Measurements from ENCODE around the gene OR52H1. TPM values are rescaled to one million over a fixed set of nuclear protein-coding genes. Genes with fewer than 3 reads are reported as not detected.
"Not testable (repeated sequence)": the region's sequence is repeated elsewhere in the genome, so short reads cannot be mapped to it uniquely, and the experiment has no call there.

The OR52H1 gene
- total and polyA plus RNA-seq, 2 donors (not counting 3 experiments of a cell fraction or from before 2014, with no cell fraction given): 0.33 TPM; not detected in 1

GRCh38 chr11:5591613-5592012, 43.3 kb upstream of the OR52H1 start:
- H3K9me3 ChIP-seq (replicated peaks; ENCODE audit: control insufficient read depth, insufficient read depth, low read length): no peaks in the 10 kb centered on the region
- H3K79me2 ChIP-seq (ENCODE audit: control insufficient read depth, insufficient read depth, low read length): no peaks in the 10 kb centered on the region
- TF ChIP-seq EZH2 (IDR thresholded peaks at IDR 0.05; ENCODE audit: borderline replicate concordance, low read depth, low read length, severe bottlenecking) (no peak), MAX (IDR thresholded peaks at IDR 0.05; ENCODE audit: insufficient read depth, insufficient read length) (no peak), CTCF (IDR thresholded peaks at IDR 0.05; ENCODE audit: extremely low read depth in 1 of 2, insufficient read depth in 1 of 2, low read depth in 1 of 2, low read length in 2 of 2) (no peak), GATA2 (IDR thresholded peaks at IDR 0.05; ENCODE audit: insufficient read depth, insufficient read length, low read depth, low read length) (no peak), POLR2AphosphoS5 (IDR thresholded peaks at IDR 0.05; ENCODE audit: insufficient read depth, low read depth, low read length) (no peak), POLR2A (IDR thresholded peaks at IDR 0.05; ENCODE audit: low read depth, low read length) (no peak), JUN (IDR thresholded peaks at IDR 0.05; ENCODE audit: borderline replicate concordance, insufficient read depth, insufficient read length, low read depth) (no peak)
- peaks cover 2% of the 10 kb centered on the region for H3K4me1 ChIP-seq (ENCODE audit: control insufficient read depth, extremely low read depth, insufficient read depth, low read length)
- ChIA-PET POLR2A (no interaction called here), CTCF (no interaction called here)
- no peak overlapping the region for H2AFZ ChIP-seq (ENCODE audit: low read depth, low read length)
- intact Hi-C loops (cut with micrococcal nuclease) (loop anchor here (10.0 kb wide), 1 partner anchor 643 kb away; the partner anchor contains the start of genes CNGA4 and FHIP1B), dilution Hi-C loops (cut with MboI; ENCODE audit: extremely low pct_ligation_motif_present, low sequenced_read_pairs) (no loop called here)
- no peak overlapping the region for H3K27ac ChIP-seq (ENCODE audit: insufficient read depth, low read depth, low read length)
- H3K9ac ChIP-seq (replicated peaks; ENCODE audit: extremely low read depth, insufficient read depth, low read length): no peak overlapping the region
- no peaks in the 10 kb centered on the region for H3K36me3 ChIP-seq (ENCODE audit: control insufficient read depth in 2 of 2, extremely low read depth in 1 of 2, insufficient read depth in 2 of 2, low read length in 2 of 2)
- no peaks in the 10 kb centered on the region for H4K20me1 ChIP-seq (replicated peaks; ENCODE audit: control insufficient read depth, extremely low read depth, insufficient read depth, low read length)
- no peaks in the 10 kb centered on the region for H3K27me3 ChIP-seq (ENCODE audit: control insufficient read depth in 2 of 2, insufficient read depth in 2 of 2, low read length in 2 of 2)
- BruUV-seq (replicated peaks): no TSS peak
- H3K4me3 ChIP-seq (replicated peaks in 1 of 3; ENCODE audit: insufficient read depth in 1 of 3, low read depth in 1 of 3, low read length in 3 of 3): no peak overlapping the region
- no peak for DNase-seq (ENCODE audit: low read depth, low spot score)
- H3K4me2 ChIP-seq (ENCODE audit: insufficient read depth, low read length): no peak overlapping the region
- FAIRE-seq: no peak
- no peaks in the 10 kb centered on the region for H3K9me1 ChIP-seq (replicated peaks; ENCODE audit: control insufficient read depth, extremely low read depth, insufficient read depth, low read length)

GRCh38 chr11:5589906-5590305, 41.6 kb upstream of the OR52H1 start:
- POLR2A ChIA-PET; H3K4me1 ChIP-seq (ENCODE audit: control insufficient read depth, extremely low read depth, insufficient read depth, low read length); H3K9me3 ChIP-seq (replicated peaks; ENCODE audit: control insufficient read depth, insufficient read depth, low read length); BruUV-seq (replicated peaks); H3K4me2 ChIP-seq (ENCODE audit: insufficient read depth, low read length); H3K27me3 ChIP-seq (ENCODE audit: control insufficient read depth in 2 of 2, insufficient read depth in 2 of 2, low read length in 2 of 2); H3K79me2 ChIP-seq (ENCODE audit: control insufficient read depth, insufficient read depth, low read length); H3K4me3 ChIP-seq (replicated peaks in 1 of 3; ENCODE audit: insufficient read depth in 1 of 3, low read depth in 1 of 3, low read length in 3 of 3); FAIRE-seq; H3K9ac ChIP-seq (replicated peaks; ENCODE audit: extremely low read depth, insufficient read depth, low read length); H3K27ac ChIP-seq (ENCODE audit: insufficient read depth, low read depth, low read length); DNase-seq (ENCODE audit: low read depth, low spot score); H3K36me3 ChIP-seq (ENCODE audit: control insufficient read depth in 2 of 2, extremely low read depth in 1 of 2, insufficient read depth in 2 of 2, low read length in 2 of 2); H2AFZ ChIP-seq (ENCODE audit: low read depth, low read length); dilution Hi-C loops (cut with MboI; ENCODE audit: extremely low pct_ligation_motif_present, low sequenced_read_pairs); H4K20me1 ChIP-seq (replicated peaks; ENCODE audit: control insufficient read depth, extremely low read depth, insufficient read depth, low read length); H3K9me1 ChIP-seq (replicated peaks; ENCODE audit: control insufficient read depth, extremely low read depth, insufficient read depth, low read length): not testable (repeated sequence)
- intact Hi-C loops (cut with micrococcal nuclease): loop anchor here (10.0 kb wide), 1 partner anchor 645 kb away; the partner anchor contains the start of genes CNGA4 and FHIP1B
- CTCF ChIA-PET: interaction anchor here (1.3 kb wide), 1 partner anchor 10 kb away, joined by 3 read pairs; no protein-coding TSS in a partner anchor

- H3K9ac ChIP-seq (replicated peaks; ENCODE audit: extremely low read depth, insufficient read depth, low read length); H3K36me3 ChIP-seq (ENCODE audit: control insufficient read depth in 2 of 2, extremely low read depth in 1 of 2, insufficient read depth in 2 of 2, low read length in 2 of 2); H3K27me3 ChIP-seq (ENCODE audit: control insufficient read depth in 2 of 2, insufficient read depth in 2 of 2, low read length in 2 of 2); FAIRE-seq; H3K9me1 ChIP-seq (replicated peaks; ENCODE audit: control insufficient read depth, extremely low read depth, insufficient read depth, low read length); BruUV-seq (replicated peaks); H3K4me2 ChIP-seq (ENCODE audit: insufficient read depth, low read length); H3K79me2 ChIP-seq (ENCODE audit: control insufficient read depth, insufficient read depth, low read length); dilution Hi-C loops (cut with MboI; ENCODE audit: extremely low pct_ligation_motif_present, low sequenced_read_pairs); H3K27ac ChIP-seq (ENCODE audit: insufficient read depth, low read depth, low read length); intact Hi-C loops (cut with micrococcal nuclease); H3K4me1 ChIP-seq (ENCODE audit: control insufficient read depth, extremely low read depth, insufficient read depth, low read length); CTCF ChIA-PET; H3K4me3 ChIP-seq (replicated peaks in 1 of 3; ENCODE audit: insufficient read depth in 1 of 3, low read depth in 1 of 3, low read length in 3 of 3); H3K9me3 ChIP-seq (replicated peaks; ENCODE audit: control insufficient read depth, insufficient read depth, low read length); H2AFZ ChIP-seq (ENCODE audit: low read depth, low read length); POLR2A ChIA-PET; DNase-seq (ENCODE audit: low read depth, low spot score); H4K20me1 ChIP-seq (replicated peaks; ENCODE audit: control insufficient read depth, extremely low read depth, insufficient read depth, low read length): not testable (repeated sequence)
These were observed 36.1 kb upstream of the OR52H1 start for GRCh38 chr11:5584458-5584857.
